KMS-11 (cell line): ENCODE measurements around the gene PLCG2.

Experiments used
- H2AFZ ChIP-seq: fragments of 200-600 bp; sonication (generic); 2 replicates; pipeline ENCODE4 v1.6.1; 2016; ENCODE audit warnings: antibody characterized with exemption, mixed run types, low read depth
- H3K27ac ChIP-seq: fragments of 200-600 bp; sonication (generic); 2 replicates; pipeline ENCODE4 v1.6.1; 2016; ENCODE audit warnings: mild to moderate bottlenecking, mixed run types
- H3K27me3 ChIP-seq: fragments of 200-600 bp; sonication (generic); 2 replicates; pipeline ENCODE4 v1.6.1; 2017; ENCODE audit warnings: mild to moderate bottlenecking, low read depth, mixed run types, moderate library complexity; ENCODE audit not compliant: insufficient read depth
- H3K36me3 ChIP-seq: fragments of 200-600 bp; sonication (generic); 2 replicates; pipeline ENCODE4 v1.6.1; 2017; ENCODE audit warnings: mild to moderate bottlenecking, mixed run types; ENCODE audit not compliant: insufficient read depth
- H3K4me1 ChIP-seq: fragments of 200-600 bp; sonication (generic); 2 replicates; pipeline ENCODE4 v1.6.1; 2016; ENCODE audit warnings: mild to moderate bottlenecking, low read depth, mixed run types; ENCODE audit not compliant: poor library complexity, severe bottlenecking
- H3K4me2 ChIP-seq: fragments of 200-600 bp; sonication (generic); 2 replicates; pipeline ENCODE4 v1.7.0; 2016; ENCODE audit warnings: mild to moderate bottlenecking, mixed run types
- H3K4me3 ChIP-seq: fragments of 200-600 bp; sonication (generic); IDR thresholded peaks from 2 replicates; pipeline ENCODE4 v1.6.1; 2017; ENCODE audit warnings: low read depth, low read length, mixed read lengths; ENCODE audit not compliant: insufficient read depth
- H3K79me2 ChIP-seq: fragments of 200-600 bp; sonication (generic); 2 replicates; pipeline ENCODE4 v1.6.1; 2016; ENCODE audit warnings: low read depth, mixed run types; ENCODE audit not compliant: insufficient read depth
- H3K9ac ChIP-seq: fragments of 200-600 bp; sonication (generic); 2 replicates; pipeline ENCODE4 v1.6.1; 2016; ENCODE audit warnings: mild to moderate bottlenecking, mixed run types
- H4K20me1 ChIP-seq: fragments of 200-600 bp; sonication (generic); 2 replicates; pipeline ENCODE4 v1.6.1; 2016; ENCODE audit warnings: mild to moderate bottlenecking, mixed run types; ENCODE audit not compliant: insufficient read depth
- TF ChIP-seq, protein P1 (sequence below): fragments of 200-600 bp; sonication (generic); conservative IDR thresholded peaks from 2 replicates; pipeline ENCODE4 v1.6.1; 2017; ENCODE audit warnings: low read depth, mild to moderate bottlenecking, antibody characterized with exemption, low read length, moderate library complexity, mixed read lengths

Gene PLCG2

DNA sequence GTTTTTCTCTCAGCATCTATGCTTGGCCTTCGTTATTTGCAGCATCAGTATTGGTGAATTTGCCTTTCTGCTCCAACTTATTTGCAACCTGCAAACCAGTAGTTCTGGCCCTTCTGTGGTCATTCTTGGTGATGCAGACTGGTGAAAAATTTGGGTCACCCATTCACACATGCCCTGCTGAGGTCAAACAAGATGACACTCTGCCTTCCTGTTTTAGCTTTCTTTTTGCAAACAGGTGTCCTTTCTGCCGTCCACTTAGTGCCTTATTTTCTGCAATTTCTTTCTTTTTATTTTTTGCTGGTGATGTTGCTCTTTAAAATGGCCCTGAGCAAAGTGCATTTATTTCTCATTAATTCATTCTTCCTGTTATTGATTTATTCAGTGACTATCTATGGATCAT, 31.3 kb downstream of the PLCG2 start:
- TF ChIP-seq, protein P1, sequence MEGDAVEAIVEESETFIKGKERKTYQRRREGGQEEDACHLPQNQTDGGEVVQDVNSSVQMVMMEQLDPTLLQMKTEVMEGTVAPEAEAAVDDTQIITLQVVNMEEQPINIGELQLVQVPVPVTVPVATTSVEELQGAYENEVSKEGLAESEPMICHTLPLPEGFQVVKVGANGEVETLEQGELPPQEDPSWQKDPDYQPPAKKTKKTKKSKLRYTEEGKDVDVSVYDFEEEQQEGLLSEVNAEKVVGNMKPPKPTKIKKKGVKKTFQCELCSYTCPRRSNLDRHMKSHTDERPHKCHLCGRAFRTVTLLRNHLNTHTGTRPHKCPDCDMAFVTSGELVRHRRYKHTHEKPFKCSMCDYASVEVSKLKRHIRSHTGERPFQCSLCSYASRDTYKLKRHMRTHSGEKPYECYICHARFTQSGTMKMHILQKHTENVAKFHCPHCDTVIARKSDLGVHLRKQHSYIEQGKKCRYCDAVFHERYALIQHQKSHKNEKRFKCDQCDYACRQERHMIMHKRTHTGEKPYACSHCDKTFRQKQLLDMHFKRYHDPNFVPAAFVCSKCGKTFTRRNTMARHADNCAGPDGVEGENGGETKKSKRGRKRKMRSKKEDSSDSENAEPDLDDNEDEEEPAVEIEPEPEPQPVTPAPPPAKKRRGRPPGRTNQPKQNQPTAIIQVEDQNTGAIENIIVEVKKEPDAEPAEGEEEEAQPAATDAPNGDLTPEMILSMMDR, result 0 out of 2 replicates have a peak, but pooled peaks have one; percentile 18
- Histone ChIP-seq H3K4me1 (peaks cover 40% of the 10 kb centered on the region), H3K36me3 (no peaks in the 10 kb centered on the region), H3K27ac (peak overlapping the region; percentile 66), H3K27me3 (no peaks in the 10 kb centered on the region), H3K79me2 (no peaks in the 10 kb centered on the region), H3K4me2 (peak overlapping the region; percentile 75), H3K9ac (peak overlapping the region; percentile 28; the same call in 1 of the 2 replicates), H2AFZ (peak overlapping the region; percentile 52), H3K4me3 (no peak overlapping the region), H4K20me1 (no peaks in the 10 kb centered on the region)

DNA sequence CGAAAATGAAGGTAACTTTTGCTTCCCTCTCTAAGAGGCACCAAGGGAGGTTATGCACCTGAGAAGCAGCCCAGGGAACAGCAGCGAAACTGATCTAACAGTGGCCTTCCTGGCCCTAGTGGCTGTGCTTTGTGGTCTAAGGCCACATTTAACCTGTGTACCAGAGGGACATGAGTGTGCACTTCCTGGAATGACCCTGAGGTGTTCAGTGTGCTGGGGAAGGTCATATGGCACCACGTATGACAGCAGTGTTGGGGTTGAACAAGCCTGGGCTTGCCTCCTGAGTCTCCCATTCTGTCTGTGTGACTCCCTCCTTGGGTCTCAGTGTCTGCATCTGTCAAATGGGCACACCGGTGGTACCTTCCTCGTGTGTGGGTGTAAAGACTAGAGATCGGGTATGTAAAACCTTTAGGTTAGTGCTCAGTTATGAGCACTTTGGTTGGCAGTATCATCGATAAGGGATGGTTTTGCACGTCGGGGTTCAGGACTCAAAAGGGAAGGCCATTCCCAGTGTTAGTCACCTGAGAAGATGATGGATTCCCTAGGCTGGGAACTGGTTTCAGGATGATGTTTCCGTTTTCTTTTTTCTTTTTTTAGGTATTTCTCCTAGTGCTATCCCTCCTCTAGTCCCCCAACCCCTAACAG, 31.9 kb downstream of the PLCG2 start:
- Histone ChIP-seq H4K20me1 (no peaks in the 10 kb centered on the region), H3K36me3 (no peaks in the 10 kb centered on the region), H3K4me2 (peak overlapping the region; percentile 75), H3K9ac (peak overlapping the region; percentile 28; the same call in 1 of the 2 replicates), H3K4me1 (peaks cover 40% of the 10 kb centered on the region), H3K27me3 (no peaks in the 10 kb centered on the region), H3K4me3 (no peak overlapping the region), H3K27ac (peak overlapping the region; percentile 66), H2AFZ (peak overlapping the region; percentile 52; the same call in 1 of the 2 replicates), H3K79me2 (no peaks in the 10 kb centered on the region)
- TF ChIP-seq, protein P1, result no peak

DNA sequence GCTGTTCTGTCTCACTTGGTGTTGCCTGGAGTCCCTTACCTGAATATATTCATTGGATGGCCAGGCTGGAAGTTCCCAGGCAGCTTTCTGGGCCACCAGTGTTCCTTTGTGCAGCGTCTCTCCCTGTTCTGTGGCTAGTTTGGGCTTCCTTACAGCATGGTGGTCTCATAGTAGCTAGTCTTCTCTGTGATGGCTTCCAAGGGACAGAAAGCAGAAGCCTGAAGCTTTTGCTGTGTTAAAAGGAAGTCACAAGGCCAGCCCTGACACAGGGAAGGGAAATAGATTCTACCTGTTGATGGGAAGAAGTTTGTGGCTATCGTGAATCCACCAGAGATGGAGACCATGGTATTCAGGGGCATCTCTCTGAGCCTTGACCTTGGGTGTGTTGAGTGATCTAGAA, 34.6 kb downstream of the PLCG2 start:
- no peak overlapping the region for H3K4me2 ChIP-seq
- no peaks in the 10 kb centered on the region for H3K79me2 ChIP-seq
- H3K27ac ChIP-seq, result no peak overlapping the region
- peaks cover 26% of the 10 kb centered on the region for H3K4me1 ChIP-seq
- H3K27me3 ChIP-seq, result no peaks in the 10 kb centered on the region
- no peaks in the 10 kb centered on the region for H4K20me1 ChIP-seq
- no peaks in the 10 kb centered on the region for H3K36me3 ChIP-seq
- H2AFZ ChIP-seq, result no peak overlapping the region
- H3K9ac ChIP-seq, result no peak overlapping the region
- no peak overlapping the region for H3K4me3 ChIP-seq
- TF ChIP-seq, protein P1, result no peak

DNA sequence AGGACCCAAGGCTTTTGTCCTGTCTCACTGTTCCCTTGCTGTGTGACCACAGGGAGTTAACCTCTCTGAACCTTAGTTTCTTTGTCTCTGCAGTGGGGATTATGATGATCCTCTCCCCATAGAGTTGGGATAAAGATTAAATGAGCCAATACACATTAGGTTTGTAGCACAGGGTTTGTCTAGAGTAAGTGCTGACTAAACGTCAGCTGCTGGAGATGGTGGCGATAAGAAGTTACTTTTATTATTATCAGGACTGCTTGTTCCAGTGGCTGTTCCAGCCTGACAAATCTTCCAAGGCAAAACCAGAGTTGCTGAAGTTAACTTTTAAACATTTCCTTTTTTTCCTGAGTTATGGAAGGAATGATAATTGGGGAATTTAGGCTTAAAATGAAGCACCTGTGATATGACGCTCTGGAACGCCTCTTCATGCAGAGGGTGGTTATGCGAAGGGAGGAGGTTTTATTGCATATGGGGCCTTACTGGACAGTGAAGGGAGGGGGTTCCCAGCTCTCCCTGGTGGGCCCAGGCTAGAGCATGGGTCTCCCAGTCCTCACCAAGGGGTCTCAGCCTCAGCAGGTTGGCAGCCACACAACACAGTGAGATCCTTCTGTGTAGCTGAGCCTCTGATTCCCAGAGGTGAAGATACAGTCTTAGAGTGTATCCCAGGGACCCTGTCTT, 35.8 kb downstream of the PLCG2 start:
- H3K4me1 ChIP-seq, result peaks cover 14% of the 10 kb centered on the region
- TF ChIP-seq, protein P1, result no peak

More for the DNA sequence above, 35.8 kb downstream of the PLCG2 start:
- no peak overlapping the region for H3K4me3 ChIP-seq
- H2AFZ ChIP-seq, result no peak overlapping the region
- no peaks in the 10 kb centered on the region for H4K20me1 ChIP-seq
- no peaks in the 10 kb centered on the region for H3K36me3 ChIP-seq
- H3K9ac ChIP-seq, result no peak overlapping the region
- H3K27ac ChIP-seq, result no peak overlapping the region
- H3K4me2 ChIP-seq, result no peak overlapping the region
- H3K79me2 ChIP-seq, result no peaks in the 10 kb centered on the region
- H3K27me3 ChIP-seq, result no peaks in the 10 kb centered on the region
